HG02678 (cell line): Measurements from ENCODE around the gene XKR7.

Experiments
- ATAC-seq: cut with Tn5 transposase; IDR thresholded peaks from one replicate; pipeline ENCODE4 v1.9.1; 2021; ENCODE audit warnings: mild to moderate bottlenecking, moderate library complexity; ENCODE audit not compliant: unreplicated experiment

Gene XKR7

GRCh38 chr20:31943052-31943471 is 24.9 kb upstream of the XKR7 start:
- ATAC-seq = no peak

DNA sequence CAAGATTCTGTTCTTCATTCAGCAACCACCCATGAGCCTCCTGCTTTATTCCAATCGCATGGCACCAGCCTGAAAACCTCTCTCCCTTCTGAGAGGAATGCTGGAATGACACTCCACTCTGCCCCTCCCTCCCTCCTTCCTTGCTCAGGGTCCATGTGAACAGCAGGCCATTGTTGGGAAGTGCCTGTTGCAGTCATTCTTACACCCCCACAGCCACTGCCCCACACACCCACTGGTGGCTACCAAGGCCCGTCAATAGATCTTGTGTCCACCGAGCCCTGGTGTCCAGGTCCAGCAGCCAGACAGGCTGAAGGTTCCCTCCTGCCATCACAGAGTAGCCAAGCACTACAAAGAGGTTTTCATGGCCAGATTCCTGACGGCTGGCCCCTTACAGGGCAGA is 22.6 kb upstream of the XKR7 start:
- no peak for ATAC-seq

- ATAC-seq = no peak
Observed at GRCh38 chr20:31945785-31946184, 22.2 kb upstream of the XKR7 start.

GRCh38 chr20:31948008-31948407 is 19.9 kb upstream of the XKR7 start:
- ATAC-seq = no peak

GRCh38 chr20:31949877-31950646 is 17.9 kb upstream of the XKR7 start:
- no peak for ATAC-seq

GRCh38 chr20:31951203-31951529 is 16.8 kb upstream of the XKR7 start:
- ATAC-seq = no peak

DNA sequence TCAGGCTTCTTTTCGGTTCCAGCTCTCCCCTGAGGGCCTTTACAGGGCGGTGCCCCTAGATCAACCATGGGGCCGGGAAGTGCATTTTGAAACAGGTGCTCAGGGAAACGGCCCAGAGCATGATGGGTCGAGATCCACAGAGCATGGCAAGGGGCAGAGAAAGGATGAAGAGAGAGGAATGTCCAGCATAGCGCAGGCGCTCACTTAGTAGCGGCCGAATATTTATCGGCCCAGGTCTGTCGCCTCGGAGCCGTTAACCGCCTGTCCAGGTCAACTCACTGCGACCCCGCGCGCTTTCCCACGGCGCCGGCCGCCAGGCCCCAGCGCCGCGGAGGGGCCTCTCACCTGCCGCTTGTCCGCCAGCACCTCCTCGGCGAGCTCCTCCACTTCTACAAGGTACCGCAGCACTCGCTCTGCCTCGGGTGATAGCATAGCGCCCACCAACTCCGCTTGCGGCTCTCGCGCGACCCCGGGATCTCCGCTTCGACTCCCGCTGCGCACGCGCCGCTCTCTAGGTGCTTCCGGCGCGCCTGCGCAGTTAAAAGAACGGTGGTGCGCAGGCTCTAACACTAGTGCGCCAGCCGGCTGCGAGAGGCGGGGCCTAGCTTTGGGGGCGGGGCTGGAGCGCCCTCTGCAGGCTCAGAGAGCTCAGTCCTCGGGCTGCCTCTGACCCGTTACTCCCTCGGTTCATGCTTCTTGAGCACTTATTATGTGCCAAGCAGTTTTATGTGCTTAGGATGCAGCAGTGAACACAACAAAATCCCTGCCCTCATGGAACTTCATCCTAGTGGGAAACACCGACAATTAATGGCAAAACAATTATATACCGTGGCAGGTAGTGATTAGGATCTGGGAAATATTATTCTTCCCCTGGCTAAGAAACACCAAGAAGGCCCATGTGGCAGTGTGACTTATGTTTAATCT is 16.2 kb upstream of the XKR7 start, which contains the start of gene PDRG1:
Gene PDRG1, minus strand, starts transcription at position 517 of the 924 bp plus-strand sequence. Its CDS starts 85 bp downstream, at position 432.
- peak; percentile 96 for ATAC-seq

GRCh38 chr20:31953556-31954148 is 14.3 kb upstream of the XKR7 start:
- ATAC-seq = no peak

DNA sequence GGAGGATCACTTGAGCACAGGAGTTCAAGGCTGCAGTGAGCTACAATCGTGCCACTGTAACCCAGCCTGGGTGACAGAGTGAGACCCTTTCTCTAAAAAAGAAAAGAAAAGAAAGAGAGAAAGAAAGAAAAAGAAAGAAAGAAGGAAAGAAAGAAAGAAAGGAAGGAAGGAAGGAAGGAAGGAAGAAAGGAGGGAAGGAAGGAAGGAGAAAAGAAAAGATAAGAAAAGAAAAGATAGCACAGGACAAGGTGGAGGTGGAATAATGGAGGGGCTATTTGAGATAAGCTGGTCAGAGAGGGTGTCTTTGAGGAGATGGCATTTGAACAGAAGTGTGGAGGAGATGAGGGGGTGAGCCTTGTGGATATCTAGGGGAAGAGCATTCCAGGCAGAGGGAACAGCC is 13.5 kb upstream of the XKR7 start:
- no peak for ATAC-seq

- no peak for ATAC-seq
Observed at GRCh38 chr20:31956556-31957526, 11.1 kb upstream of the XKR7 start.

GRCh38 chr20:31962761-31963160 is 5.2 kb upstream of the XKR7 start:
- ATAC-seq = no peak

DNA sequence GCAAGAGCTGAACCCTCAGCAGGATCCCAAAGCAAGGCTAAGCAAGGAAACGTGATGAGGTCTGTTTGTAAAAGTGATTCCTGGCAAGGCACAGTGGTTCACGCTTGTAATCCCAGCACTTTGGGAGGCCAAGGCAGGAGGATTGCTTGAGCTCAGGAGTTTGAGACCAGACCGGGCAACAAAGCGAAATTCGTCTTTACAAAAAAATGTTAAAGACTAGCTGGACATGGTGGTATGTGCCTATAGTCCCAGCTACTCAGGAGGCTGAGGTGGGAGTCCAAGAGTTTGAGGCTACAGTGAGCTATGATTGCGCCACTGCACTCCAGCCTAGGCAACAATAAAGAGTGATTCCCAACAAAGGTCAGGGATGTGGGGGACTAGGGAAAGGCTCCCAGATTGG is 4.1 kb upstream of the XKR7 start:
- ATAC-seq = no peak

- ATAC-seq = no peak
Observed at GRCh38 chr20:31966991-31967655, 828 bp upstream of the XKR7 start.

DNA sequence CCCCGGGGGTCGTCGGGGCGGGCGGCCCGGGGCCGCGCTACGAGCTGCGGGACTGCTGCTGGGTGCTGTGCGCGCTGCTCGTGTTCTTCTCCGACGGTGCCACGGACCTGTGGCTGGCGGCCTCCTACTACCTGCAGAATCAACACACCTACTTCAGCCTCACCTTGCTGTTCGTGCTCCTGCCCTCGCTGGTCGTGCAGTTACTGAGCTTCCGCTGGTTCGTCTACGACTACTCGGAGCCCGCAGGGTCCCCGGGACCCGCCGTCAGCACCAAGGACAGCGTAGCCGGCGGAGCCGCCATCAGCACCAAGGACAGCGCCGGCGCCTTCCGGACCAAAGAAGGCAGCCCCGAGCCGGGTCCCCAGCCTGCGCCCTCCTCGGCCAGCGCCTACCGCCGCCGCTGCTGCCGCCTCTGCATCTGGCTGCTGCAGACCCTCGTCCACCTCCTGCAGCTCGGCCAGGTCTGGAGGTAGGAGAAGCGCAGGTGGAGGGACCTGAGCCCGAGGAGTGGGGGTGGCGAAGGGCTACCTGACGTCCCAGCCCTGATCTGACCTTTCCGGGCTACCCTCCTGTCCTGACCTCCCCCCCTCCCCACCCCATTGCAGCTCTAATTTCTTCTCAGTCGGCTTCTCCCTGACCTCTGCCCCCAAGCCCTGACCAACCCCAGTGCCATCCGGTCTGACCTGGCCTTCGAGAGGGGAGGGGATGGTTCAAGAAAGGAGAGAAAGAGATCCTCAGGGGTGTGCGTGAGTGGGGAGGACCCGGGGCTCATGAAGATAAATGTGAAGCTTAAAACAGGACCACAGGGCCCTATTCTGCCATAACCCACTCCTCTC is 558 bp downstream of the XKR7 start:
- ATAC-seq = no peak

GRCh38 chr20:31969991-31970390 is 2.0 kb downstream of the XKR7 start:
- no peak for ATAC-seq

- ATAC-seq = no peak
Observed at GRCh38 chr20:31972471-31973021, 4.6 kb downstream of the XKR7 start.

- ATAC-seq = no peak
Observed at GRCh38 chr20:31974296-31974695, 6.3 kb downstream of the XKR7 start.

DNA sequence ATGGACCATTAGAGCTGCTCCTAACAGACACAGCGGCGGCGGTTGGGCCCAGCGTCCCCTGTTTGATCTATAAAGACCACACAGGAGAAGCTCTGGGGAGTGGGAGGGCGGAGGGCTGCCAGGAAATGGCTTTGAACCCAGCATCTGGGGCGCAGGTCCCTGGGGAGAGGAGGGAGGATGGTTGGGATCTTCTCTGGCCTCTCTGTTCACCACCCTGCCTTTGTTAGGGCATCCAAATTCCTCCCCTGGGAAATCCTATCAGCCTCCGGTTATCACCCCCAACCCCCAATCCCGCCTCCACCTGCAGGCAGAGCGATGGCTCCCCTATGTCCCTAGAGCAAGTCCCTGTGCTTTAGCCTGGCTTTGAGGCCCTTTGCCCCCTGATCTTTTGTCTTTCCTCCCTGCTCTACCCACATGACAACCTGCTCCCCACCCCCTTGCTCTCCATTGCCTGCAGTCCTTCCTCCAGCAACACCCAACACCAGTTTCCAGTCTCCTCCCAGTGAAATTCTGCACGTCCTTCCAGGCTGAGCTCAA is 7.1 kb downstream of the XKR7 start:
- no peak for ATAC-seq
